DND-41 (cell line): Measurements from ENCODE around the gene AP2B1.

Source experiments
- ATAC-seq: fragments of 200-7000 bp; cut with Tn5 transposase; 3 replicates; pipeline ENCODE4 v1.9.1; 2021; ENCODE audit warnings: low read depth; ENCODE audit not compliant: insufficient read depth
- DNase-seq: peaks from one replicate; pipeline ENCODE4 v3.0.0-alpha.2; 2020
- H2AFZ ChIP-seq: 2 replicates; pipeline ENCODE4 v1.6.0; 2012; ENCODE audit warnings: low read depth, low read length
- H3K27ac ChIP-seq: 2 replicates; pipeline ENCODE4 v1.5.1; 2012; ENCODE audit warnings: low read length, inconsistent platforms
- H3K27me3 ChIP-seq: fragments of 200-600 bp; sonication (generic); 2 replicates; pipeline ENCODE4 v1.6.0; 2012; ENCODE audit warnings: low read length, mild to moderate bottlenecking, inconsistent platforms; ENCODE audit not compliant: insufficient read depth, poor library complexity
- H3K36me3 ChIP-seq: 2 replicates; pipeline ENCODE4 v1.5.1; 2012; ENCODE audit warnings: low read length, inconsistent platforms; ENCODE audit not compliant: insufficient read depth
- H3K4me1 ChIP-seq: 2 replicates; pipeline ENCODE4 v1.5.1; 2012; ENCODE audit warnings: mild to moderate bottlenecking, low read length; ENCODE audit not compliant: insufficient read depth
- H3K4me2 ChIP-seq: 2 replicates; pipeline ENCODE4 v1.6.0; 2012; ENCODE audit warnings: mild to moderate bottlenecking, moderate library complexity, low read length, inconsistent platforms; ENCODE audit not compliant: insufficient read depth
- H3K4me3 ChIP-seq, 2 experiments: fragments of 200-600 bp in 1 of 2; shearing (Covaris generic) in 1 of 2; 2 replicates each; pipeline ENCODE4 v1.5.1; 2012 to 2016; ENCODE audit warnings: inconsistent platforms in 2 of 2, low read length in 2 of 2, mild to moderate bottlenecking in 2 of 2, low read depth in 1 of 2, moderate library complexity in 1 of 2
- H3K79me2 ChIP-seq: 2 replicates; pipeline ENCODE4 v1.6.0; 2012; ENCODE audit warnings: low read length, inconsistent platforms; ENCODE audit not compliant: insufficient read depth
- H3K9ac ChIP-seq: 2 replicates; pipeline ENCODE4 v1.6.0; 2012; ENCODE audit warnings: low read depth, mild to moderate bottlenecking, inconsistent platforms, low read length, moderate library complexity
- H3K9me3 ChIP-seq: 2 replicates; pipeline ENCODE4 v1.5.1; 2012; ENCODE audit warnings: low read length, moderate library complexity, mild to moderate bottlenecking, inconsistent platforms; ENCODE audit not compliant: insufficient read depth, severe bottlenecking
- H4K20me1 ChIP-seq: 2 replicates; pipeline ENCODE4 v1.6.0; 2012; ENCODE audit warnings: low read length; ENCODE audit not compliant: insufficient read depth
- CTCF ChIP-seq: IDR thresholded peaks from 2 replicates; pipeline ENCODE4 v1.5.1; 2012; ENCODE audit warnings: borderline replicate concordance, low read length, moderate library complexity, mild to moderate bottlenecking; ENCODE audit not compliant: poor library complexity, severe bottlenecking; ENCODE audit errors: extremely low read depth
- EZH2 ChIP-seq: IDR thresholded peaks from 3 replicates; pipeline ENCODE4 v1.6.1; 2012; ENCODE audit warnings: borderline replicate concordance, low read depth, mild to moderate bottlenecking, moderate library complexity, low read length, inconsistent platforms; ENCODE audit not compliant: severe bottlenecking

AP2B1 gene

GRCh38 chr17:35705230-35705629, 118.1 kb downstream of the AP2B1 start:
- peaks cover 33% of the 10 kb centered on the region for H3K36me3 ChIP-seq
- no peaks in the 10 kb centered on the region for H3K4me1 ChIP-seq
- ATAC-seq (no peak), DNase-seq (no peak)
- H2AFZ ChIP-seq: no peak overlapping the region
- no peaks in the 10 kb centered on the region; the same call in 1 of the 2 replicates for H4K20me1 ChIP-seq
- H3K9me3 ChIP-seq: no peaks in the 10 kb centered on the region
- H3K27ac ChIP-seq: no peak overlapping the region
- H3K9ac ChIP-seq: no peak overlapping the region
- no peak overlapping the region for H3K4me3 ChIP-seq
- no peaks in the 10 kb centered on the region for H3K27me3 ChIP-seq
- TF ChIP-seq EZH2: no peak
- no peak for TF ChIP-seq CTCF
- H3K4me2 ChIP-seq: no peak overlapping the region
- no peaks in the 10 kb centered on the region for H3K79me2 ChIP-seq

- Histone ChIP-seq H3K27ac (no peak overlapping the region), H3K4me3 (no peak overlapping the region), H3K9me3 (no peaks in the 10 kb centered on the region), H2AFZ (no peak overlapping the region), H3K4me1 (no peaks in the 10 kb centered on the region), H3K36me3 (peaks cover 37% of the 10 kb centered on the region), H4K20me1 (no peaks in the 10 kb centered on the region; the same call in 1 of the 2 replicates), H3K4me2 (no peak overlapping the region), H3K27me3 (no peaks in the 10 kb centered on the region), H3K79me2 (no peaks in the 10 kb centered on the region), H3K9ac (no peak overlapping the region)
- TF ChIP-seq EZH2 (no peak), CTCF (no peak)
- ATAC-seq: no peak
- DNase-seq: no peak
These were observed 118.6 kb downstream of the AP2B1 start for GRCh38 chr17:35705705-35706104.

- Histone ChIP-seq H4K20me1 (no peaks in the 10 kb centered on the region; the same call in 1 of the 2 replicates), H3K4me1 (no peaks in the 10 kb centered on the region), H3K4me3 (no peak overlapping the region), H3K9me3 (no peaks in the 10 kb centered on the region), H3K27ac (no peak overlapping the region), H3K36me3 (peaks cover 46% of the 10 kb centered on the region), H3K4me2 (no peak overlapping the region), H3K9ac (no peak overlapping the region), H3K79me2 (no peaks in the 10 kb centered on the region), H3K27me3 (no peaks in the 10 kb centered on the region), H2AFZ (no peak overlapping the region)
- DNase-seq: no peak
- TF ChIP-seq EZH2 (no peak), CTCF (no peak)
- ATAC-seq: no peak
These were observed 121.0 kb downstream of the AP2B1 start for GRCh38 chr17:35708149-35708548.

- TF ChIP-seq CTCF (no peak), EZH2 (no peak)
- no peaks in the 10 kb centered on the region for H3K9me3 ChIP-seq
- no peak overlapping the region for H3K4me2 ChIP-seq
- no peak overlapping the region for H3K9ac ChIP-seq
- DNase-seq (no peak), ATAC-seq (no peak)
- H3K27me3 ChIP-seq: no peaks in the 10 kb centered on the region
- no peak overlapping the region for H3K27ac ChIP-seq
- no peaks in the 10 kb centered on the region for H3K4me1 ChIP-seq
- H3K4me3 ChIP-seq: no peak overlapping the region
- H4K20me1 ChIP-seq: no peaks in the 10 kb centered on the region; the same call in 1 of the 2 replicates
- H2AFZ ChIP-seq: no peak overlapping the region
- H3K36me3 ChIP-seq: peaks cover 52% of the 10 kb centered on the region
- no peaks in the 10 kb centered on the region for H3K79me2 ChIP-seq
These were observed 121.8 kb downstream of the AP2B1 start for GRCh38 chr17:35708951-35709350.
